ENCODE results near the gene WDR7.

The WDR7 gene

GRCh38 chr18:56721031-56721430 is 69.9 kb downstream of the WDR7 start:
- DNase-seq (ENCODE audit: low read depth in 1 of 2, low spot score in 1 of 2), result no peak

- no peak for DNase-seq (ENCODE audit: low read depth in 1 of 2, low spot score in 1 of 2)
These were observed 70.3 kb downstream of the WDR7 start for GRCh38 chr18:56721491-56721890.

- no peak for DNase-seq (ENCODE audit: low read depth in 1 of 2, low spot score in 1 of 2)
These were observed 71.4 kb downstream of the WDR7 start for GRCh38 chr18:56722518-56722917.

- DNase-seq (ENCODE audit: low read depth in 1 of 2, low spot score in 1 of 2), result no peak
These were observed 71.9 kb downstream of the WDR7 start for GRCh38 chr18:56723068-56723467.

GRCh38 chr18:56723706-56724105 is 72.5 kb downstream of the WDR7 start:
- DNase-seq (ENCODE audit: low read depth in 1 of 2, low spot score in 1 of 2), result no peak

- DNase-seq (ENCODE audit: low read depth in 1 of 2, low spot score in 1 of 2), result no peak
These were observed 75.7 kb downstream of the WDR7 start for GRCh38 chr18:56726906-56727305.

GRCh38 chr18:56727399-56727798 is 76.2 kb downstream of the WDR7 start:
- peak in 1 of 2 donors; percentile 39 for DNase-seq (ENCODE audit: low read depth in 1 of 2, low spot score in 1 of 2)

- no peak for DNase-seq (ENCODE audit: low read depth in 1 of 2, low spot score in 1 of 2)
These were observed 77.6 kb downstream of the WDR7 start for GRCh38 chr18:56728741-56729140.

- DNase-seq (ENCODE audit: low read depth in 1 of 2, low spot score in 1 of 2), result no peak
These were observed 87.0 kb downstream of the WDR7 start for GRCh38 chr18:56738184-56738583.

GRCh38 chr18:56739731-56740130 is 88.6 kb downstream of the WDR7 start:
- DNase-seq (ENCODE audit: low read depth in 1 of 2, low spot score in 1 of 2), result no peak

GRCh38 chr18:56740645-56741044 is 89.5 kb downstream of the WDR7 start:
- no peak for DNase-seq (ENCODE audit: low read depth in 1 of 2, low spot score in 1 of 2)

GRCh38 chr18:56741685-56742084 is 90.5 kb downstream of the WDR7 start:
- no peak for DNase-seq (ENCODE audit: low read depth in 1 of 2, low spot score in 1 of 2)

- DNase-seq (ENCODE audit: low read depth in 1 of 2, low spot score in 1 of 2), result no peak
These were observed 92.0 kb downstream of the WDR7 start for GRCh38 chr18:56743115-56743514.

GRCh38 chr18:56747032-56747658 is 96.0 kb downstream of the WDR7 start:
- no peak for DNase-seq (ENCODE audit: low read depth in 1 of 2, low spot score in 1 of 2)

GRCh38 chr18:56747857-56748256 is 96.7 kb downstream of the WDR7 start:
- DNase-seq (ENCODE audit: low read depth in 1 of 2, low spot score in 1 of 2), result no peak

GRCh38 chr18:56748698-56749268 is 97.6 kb downstream of the WDR7 start:
- no peak for DNase-seq (ENCODE audit: low read depth in 1 of 2, low spot score in 1 of 2)

GRCh38 chr18:56756966-56757365 is 105.8 kb downstream of the WDR7 start:
- DNase-seq (ENCODE audit: low read depth in 1 of 2, low spot score in 1 of 2), result no peak

- no peak for DNase-seq (ENCODE audit: low read depth in 1 of 2, low spot score in 1 of 2)
These were observed 118.9 kb downstream of the WDR7 start for GRCh38 chr18:56770097-56770496.

- no peak for DNase-seq (ENCODE audit: low read depth in 1 of 2, low spot score in 1 of 2)
These were observed 119.7 kb downstream of the WDR7 start for GRCh38 chr18:56770873-56771272.

GRCh38 chr18:56775701-56776100 is 124.5 kb downstream of the WDR7 start:
- no peak for DNase-seq (ENCODE audit: low read depth in 1 of 2, low spot score in 1 of 2)

- DNase-seq (ENCODE audit: low read depth in 1 of 2, low spot score in 1 of 2), result no peak
These were observed 136.2 kb downstream of the WDR7 start for GRCh38 chr18:56787390-56787789.

- no peak for DNase-seq (ENCODE audit: low read depth in 1 of 2, low spot score in 1 of 2)
These were observed 138.1 kb downstream of the WDR7 start for GRCh38 chr18:56789004-56789888.
